Astrocyte (in vitro differentiated cells and primary cell): ENCODE data around the gene ANKS6. TPM values are rescaled to one million over a fixed set of nuclear protein-coding genes. Genes with fewer than 3 reads are reported as not detected.

Experiments used
- DNase-seq: peaks from one replicate; pipeline ENCODE4 v3.0.0-alpha.2; 2010; ENCODE audit warnings: low read depth
- FAIRE-seq: peaks from 2 replicates; lab custom pipeline; 2011; peaks lifted over from hg19 to GRCh38; lab: Jason Lieb, UNC
- H2AFZ ChIP-seq: 2 replicates; pipeline ENCODE4 v1.6.0; 2012; ENCODE audit warnings: low read depth, low read length, inconsistent platforms
- H3K27ac ChIP-seq: 2 replicates; pipeline ENCODE4 v1.5.1; 2011; ENCODE audit warnings: low read depth, low read length, inconsistent platforms
- H3K27me3 ChIP-seq: 2 replicates; pipeline ENCODE4 v1.6.0; 2011; ENCODE audit warnings: low read length, inconsistent platforms; ENCODE audit not compliant: insufficient read depth
- H3K36me3 ChIP-seq: 2 replicates; pipeline ENCODE4 v1.5.1; 2011; ENCODE audit warnings: low read length, inconsistent platforms; ENCODE audit not compliant: insufficient read depth
- H3K4me1 ChIP-seq: 2 replicates; pipeline ENCODE4 v1.5.1; 2011; ENCODE audit warnings: low read length, inconsistent platforms; ENCODE audit not compliant: insufficient read depth
- H3K4me2 ChIP-seq: 2 replicates; pipeline ENCODE4 v1.6.0; 2012; ENCODE audit warnings: low read length, inconsistent platforms
- H3K4me3 ChIP-seq: 2 replicates; pipeline ENCODE4 v1.5.1; 2011; ENCODE audit warnings: low read depth, mild to moderate bottlenecking, low read length, inconsistent platforms; ENCODE audit not compliant: insufficient read depth
- H3K79me2 ChIP-seq: 2 replicates; pipeline ENCODE4 v1.6.0; 2012; ENCODE audit warnings: mild to moderate bottlenecking, low read length, inconsistent platforms; ENCODE audit not compliant: insufficient read depth
- H3K9ac ChIP-seq: 2 replicates; pipeline ENCODE4 v1.6.0; 2012; ENCODE audit warnings: mild to moderate bottlenecking, low read length, inconsistent platforms
- H3K9me3 ChIP-seq: 2 replicates; pipeline ENCODE4 v1.5.1; 2012; ENCODE audit warnings: low read depth, mild to moderate bottlenecking, low read length, inconsistent platforms; ENCODE audit not compliant: insufficient read depth
- H4K20me1 ChIP-seq: 2 replicates; pipeline ENCODE4 v1.6.0; 2012; ENCODE audit warnings: low read length, inconsistent platforms; ENCODE audit not compliant: insufficient read depth
- H3K27ac Mint-ChIP-seq: one replicate; pipeline ENCODE4 v1.8.0; 2021; ENCODE audit warnings: mild to moderate bottlenecking, mixed read lengths; ENCODE audit not compliant: unreplicated experiment
- H3K27me3 Mint-ChIP-seq: one replicate; pipeline ENCODE4 v1.8.0; 2021; ENCODE audit warnings: low read depth, mixed read lengths; ENCODE audit not compliant: unreplicated experiment
- H3K36me3 Mint-ChIP-seq: one replicate; pipeline ENCODE4 v1.8.0; 2021; ENCODE audit warnings: low read depth, mixed read lengths; ENCODE audit not compliant: unreplicated experiment
- H3K4me1 Mint-ChIP-seq: one replicate; pipeline ENCODE4 v1.8.0; 2021; ENCODE audit warnings: low read depth, mixed read lengths; ENCODE audit not compliant: unreplicated experiment
- H3K4me3 Mint-ChIP-seq: one replicate; pipeline ENCODE4 v1.8.0; 2021; ENCODE audit warnings: mild to moderate bottlenecking, moderate library complexity, mixed read lengths; ENCODE audit not compliant: unreplicated experiment
- H3K9me3 Mint-ChIP-seq: one replicate; pipeline ENCODE4 v1.8.0; 2021; ENCODE audit warnings: mild to moderate bottlenecking, mixed read lengths; ENCODE audit not compliant: unreplicated experiment
- EZH2 ChIP-seq: IDR thresholded peaks from 2 replicates; pipeline ENCODE4 v1.6.1; 2012; ENCODE audit warnings: mild to moderate bottlenecking, low read length, inconsistent platforms; ENCODE audit not compliant: insufficient read depth
- total RNA-seq: library from RNA; stranded (reverse); gene quantifications from 2 replicates; pipeline ENCODE4 v1.2.1, GENCODE V29; 2021
- TF ChIP-seq, protein P1 (sequence below): IDR thresholded peaks from 2 replicates; pipeline ENCODE4 v1.5.1; 2011; ENCODE audit warnings: low read depth, mild to moderate bottlenecking, inconsistent platforms, low read length, moderate library complexity; ENCODE audit not compliant: insufficient read depth

Gene ANKS6
- total RNA-seq, 1 donor from 2014 or later = 16.7 TPM

DNA sequence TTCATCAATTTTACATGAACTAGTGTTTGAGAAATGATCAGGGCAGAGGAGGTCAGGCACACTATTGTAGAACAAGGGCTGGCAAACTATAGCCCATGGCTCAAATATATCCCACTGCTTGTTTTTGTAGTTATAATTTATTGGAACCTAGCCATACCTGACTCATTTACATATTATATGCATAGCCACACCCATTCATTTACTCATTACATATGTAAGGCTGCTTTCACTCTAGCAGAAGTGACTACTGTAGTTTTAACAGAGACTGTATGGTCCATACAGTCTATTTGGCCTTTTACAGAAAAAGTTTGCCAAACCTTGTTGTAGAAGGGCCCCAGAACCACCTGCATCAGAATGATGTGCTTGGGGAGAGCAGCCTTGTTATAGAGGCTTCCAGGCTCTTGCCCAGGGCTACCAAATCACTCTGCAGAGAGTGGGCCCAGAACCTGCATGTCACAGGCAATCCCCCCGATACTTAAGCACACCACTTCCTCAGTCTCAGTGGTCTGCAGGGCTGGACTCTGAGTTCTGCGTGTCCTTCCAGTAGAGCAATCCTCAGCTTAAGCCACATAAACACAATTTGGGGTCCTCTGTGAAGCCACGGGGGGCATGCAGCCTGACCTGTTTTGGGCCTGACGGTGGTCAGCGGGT lies 6.7 kb downstream of the ANKS6 start:
- Histone ChIP-seq H3K4me3 (no peak overlapping the region), H3K9ac (no peak overlapping the region), H3K4me1 (peaks cover 10% of the 10 kb centered on the region), H3K27me3 (no peaks in the 10 kb centered on the region), H3K27ac (no peak overlapping the region), H3K79me2 (peaks cover 8% of the 10 kb centered on the region), H2AFZ (no peak overlapping the region), H3K9me3 (no peaks in the 10 kb centered on the region), H3K4me2 (no peak overlapping the region), H3K36me3 (no peaks in the 10 kb centered on the region), H4K20me1 (peaks cover 36% of the 10 kb centered on the region)
- H3K4me3 Mint-ChIP-seq = no peak overlapping the region
- no peak for TF ChIP-seq EZH2
- TF ChIP-seq, protein P1, sequence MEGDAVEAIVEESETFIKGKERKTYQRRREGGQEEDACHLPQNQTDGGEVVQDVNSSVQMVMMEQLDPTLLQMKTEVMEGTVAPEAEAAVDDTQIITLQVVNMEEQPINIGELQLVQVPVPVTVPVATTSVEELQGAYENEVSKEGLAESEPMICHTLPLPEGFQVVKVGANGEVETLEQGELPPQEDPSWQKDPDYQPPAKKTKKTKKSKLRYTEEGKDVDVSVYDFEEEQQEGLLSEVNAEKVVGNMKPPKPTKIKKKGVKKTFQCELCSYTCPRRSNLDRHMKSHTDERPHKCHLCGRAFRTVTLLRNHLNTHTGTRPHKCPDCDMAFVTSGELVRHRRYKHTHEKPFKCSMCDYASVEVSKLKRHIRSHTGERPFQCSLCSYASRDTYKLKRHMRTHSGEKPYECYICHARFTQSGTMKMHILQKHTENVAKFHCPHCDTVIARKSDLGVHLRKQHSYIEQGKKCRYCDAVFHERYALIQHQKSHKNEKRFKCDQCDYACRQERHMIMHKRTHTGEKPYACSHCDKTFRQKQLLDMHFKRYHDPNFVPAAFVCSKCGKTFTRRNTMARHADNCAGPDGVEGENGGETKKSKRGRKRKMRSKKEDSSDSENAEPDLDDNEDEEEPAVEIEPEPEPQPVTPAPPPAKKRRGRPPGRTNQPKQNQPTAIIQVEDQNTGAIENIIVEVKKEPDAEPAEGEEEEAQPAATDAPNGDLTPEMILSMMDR = no peak
- DNase-seq (no peak), FAIRE-seq (no peak)
- peaks cover 14% of the 10 kb centered on the region for H3K4me1 Mint-ChIP-seq
- H3K9me3 Mint-ChIP-seq = no peaks in the 10 kb centered on the region
- peaks cover 9% of the 10 kb centered on the region for H3K36me3 Mint-ChIP-seq
- no peak overlapping the region for H3K27ac Mint-ChIP-seq
- H3K27me3 Mint-ChIP-seq = no peaks in the 10 kb centered on the region

DNA sequence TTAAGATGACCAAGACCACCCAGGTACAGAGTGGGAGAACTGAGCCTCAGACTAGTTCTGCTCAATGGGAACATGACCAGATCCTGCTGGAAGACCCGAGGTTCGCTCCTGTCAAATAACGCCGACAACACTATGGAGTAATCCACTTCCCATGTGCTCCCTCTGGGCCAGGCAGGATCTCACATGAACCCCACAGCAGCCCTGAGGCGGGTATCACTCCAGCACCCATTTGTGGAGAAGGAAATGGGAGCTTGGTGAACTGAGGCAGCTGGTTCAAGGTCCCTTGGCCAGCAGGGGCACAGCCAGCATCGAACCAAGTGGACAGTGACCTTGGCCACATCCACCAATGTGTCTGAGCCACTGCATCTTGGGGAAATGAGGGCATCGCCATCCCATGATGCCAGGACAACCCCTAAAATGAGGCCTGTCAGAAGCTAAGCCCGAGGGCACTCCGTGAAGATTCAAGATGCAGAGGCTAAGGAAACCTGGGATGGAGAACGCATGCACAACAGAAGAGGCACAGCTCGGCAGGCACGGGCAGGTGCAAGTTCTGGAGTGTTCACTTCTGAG lies 8.5 kb downstream of the ANKS6 start:
- peaks cover 8% of the 10 kb centered on the region for H3K79me2 ChIP-seq
- Mint-ChIP-seq H3K27me3 (no peaks in the 10 kb centered on the region), H3K27ac (no peak overlapping the region)

More for the DNA sequence above, 8.5 kb downstream of the ANKS6 start:
- peaks cover 14% of the 10 kb centered on the region for H3K4me1 Mint-ChIP-seq
- DNase-seq = no peak
- no peak overlapping the region for H2AFZ ChIP-seq
- peaks cover 29% of the 10 kb centered on the region for H4K20me1 ChIP-seq
- H3K36me3 ChIP-seq = peaks cover 3% of the 10 kb centered on the region
- H3K9ac ChIP-seq = no peak overlapping the region
- H3K36me3 Mint-ChIP-seq = peaks cover 18% of the 10 kb centered on the region
- FAIRE-seq = no peak
- no peak overlapping the region for H3K4me3 Mint-ChIP-seq
- H3K9me3 ChIP-seq = no peaks in the 10 kb centered on the region
- no peak overlapping the region for H3K27ac ChIP-seq
- TF ChIP-seq, protein P1 = no peak
- TF ChIP-seq EZH2 = no peak
- H3K4me1 ChIP-seq = peaks cover 10% of the 10 kb centered on the region
- no peaks in the 10 kb centered on the region for H3K9me3 Mint-ChIP-seq
- H3K4me3 ChIP-seq = no peak overlapping the region
- no peak overlapping the region for H3K4me2 ChIP-seq
- H3K27me3 ChIP-seq = no peaks in the 10 kb centered on the region
